Panc1 (cell line): Measurements from ENCODE around the gene TMEM132C. TPM values are rescaled to one million over a fixed set of nuclear protein-coding genes. Genes with fewer than 3 reads are reported as not detected.

Source experiments
- ATAC-seq: fragments of 200-7000 bp; cut with Tn5 transposase; 2 replicates; pipeline ENCODE4 v1.9.1; 2020; ENCODE audit warnings: mild to moderate bottlenecking, moderate library complexity
- BruUV-seq: library from RNA; stranded (reverse); fragments of 400-500 nt; replicated peaks from 2 replicates; lab custom pipeline; 2021; lab: Mats Ljungman, UMichigan
- CTCF ChIA-PET: fragments of 300-600 bp; sonication (Branson Sonifier 250); formaldehyde crosslinking; loops from one replicate; lab custom pipeline; 2022; ENCODE audit warnings: antibody characterized with exemption; lab: Charles Lee
- POLR2A ChIA-PET: fragments of 300-600 bp; sonication (Branson Sonifier 250); formaldehyde crosslinking; loops from one replicate; lab custom pipeline; 2022; ENCODE audit warnings: antibody characterized with exemption; lab: Charles Lee
- DNase-seq: peaks from one replicate; pipeline ENCODE4 v3.0.0-alpha.2; 2010; ENCODE audit warnings: low read depth, low spot score
- H3K27ac ChIP-seq: 2 replicates; pipeline ENCODE4 v1.5.1; 2011; ENCODE audit warnings: mild to moderate bottlenecking, low read length, inconsistent platforms
- H3K27me3 ChIP-seq: fragments of 200-500 bp; sonication (Bioruptor generic); 2 replicates; pipeline ENCODE4 v1.6.0; 2014; ENCODE audit warnings: low read length, inconsistent platforms; ENCODE audit not compliant: control insufficient read depth, insufficient read depth
- H3K36me3 ChIP-seq: fragments of 200-500 bp; sonication (Bioruptor generic); 2 replicates; pipeline ENCODE4 v1.5.1; 2014; ENCODE audit warnings: inconsistent platforms, mild to moderate bottlenecking, low read length, moderate library complexity; ENCODE audit not compliant: control insufficient read depth, insufficient read depth
- H3K4me1 ChIP-seq: 2 replicates; pipeline ENCODE4 v1.5.1; 2011; ENCODE audit warnings: inconsistent platforms, mild to moderate bottlenecking, low read length, moderate library complexity; ENCODE audit not compliant: control insufficient read depth, insufficient read depth
- H3K4me3 ChIP-seq, 2 experiments: 2 replicates each; pipeline ENCODE4 v1.5.1; 2011 to 2012; ENCODE audit warnings: low read depth in 2 of 2, low read length in 2 of 2, mild to moderate bottlenecking in 2 of 2, inconsistent platforms in 1 of 2, moderate library complexity in 1 of 2
- H3K9me3 ChIP-seq: fragments of 200-500 bp; sonication (Bioruptor generic); 2 replicates; pipeline ENCODE4 v1.5.1; 2014; ENCODE audit warnings: low read depth, mild to moderate bottlenecking, inconsistent platforms, low read length, moderate library complexity; ENCODE audit not compliant: control insufficient read depth, insufficient read depth
- POLR2AphosphoS5 ChIP-seq: IDR thresholded peaks from 2 replicates; pipeline ENCODE4 v1.6.1; 2012; ENCODE audit warnings: mild to moderate bottlenecking, low read depth, low read length, moderate library complexity
- SIN3A ChIP-seq: IDR thresholded peaks from 2 replicates; pipeline ENCODE4 v1.6.1; 2012; ENCODE audit warnings: low read depth, mild to moderate bottlenecking, low read length, moderate library complexity, borderline replicate concordance; ENCODE audit not compliant: insufficient read depth
- TCF7L2 ChIP-seq: IDR thresholded peaks from 2 replicates; pipeline ENCODE4 v1.6.1; 2011; ENCODE audit warnings: mild to moderate bottlenecking, low read depth, low read length, inconsistent platforms
- in situ Hi-C: cut with HindIII; loops from 2 replicates; pipeline ENCODE4 v1.10.0; 2016; ENCODE audit warnings: low sequenced_read_pairs, low pct_unique_long_range_greater_than_20kb
- intact Hi-C: fragments of 100-400 bp; cut with micrococcal nuclease; formaldehyde crosslinking; loops from one replicate; pipeline ENCODE4 v1.10.0; 2022; ENCODE audit not compliant: unreplicated experiment
- total RNA-seq: library from RNA; stranded (reverse); gene quantifications from one replicate; pipeline ENCODE4 v1.2.1, GENCODE V29; 2021; ENCODE audit not compliant: unreplicated experiment
- TF ChIP-seq, protein P1 (sequence below): fragments of 450-650 bp; IDR thresholded peaks from 2 replicates; pipeline ENCODE4 v1.5.1; 2017; ENCODE audit warnings: mild to moderate bottlenecking
- TF ChIP-seq, protein P2 (sequence below), 2 experiments: IDR thresholded peaks; 2 replicates each; pipeline ENCODE4 v1.6.1; 2011 to 2012; ENCODE audit warnings: low read depth in 2 of 2, control low read depth in 1 of 2, low read length in 1 of 2, mild to moderate bottlenecking in 1 of 2, moderate library complexity in 1 of 2; ENCODE audit not compliant: insufficient read depth in 1 of 2

Gene TMEM132C
- total RNA-seq, 1 experiment from 2014 or later, result not detected

- DNase-seq (no peak), ATAC-seq (no peak)
- POLR2A ChIA-PET, result no interaction called here
- Histone ChIP-seq H3K4me1 (no peaks in the 10 kb centered on the region), H3K9me3 (no peaks in the 10 kb centered on the region), H3K27ac (no peak overlapping the region), H3K4me3 (no peak overlapping the region), H3K36me3 (no peaks in the 10 kb centered on the region), H3K27me3 (no peaks in the 10 kb centered on the region)
- CTCF ChIA-PET, result no interaction called here
- BruUV-seq, result no TSS peak
- intact Hi-C loops (no loop called here), in situ Hi-C loops (no loop called here)
- TF ChIP-seq SIN3A, result no peak
- TF ChIP-seq, protein P1, sequence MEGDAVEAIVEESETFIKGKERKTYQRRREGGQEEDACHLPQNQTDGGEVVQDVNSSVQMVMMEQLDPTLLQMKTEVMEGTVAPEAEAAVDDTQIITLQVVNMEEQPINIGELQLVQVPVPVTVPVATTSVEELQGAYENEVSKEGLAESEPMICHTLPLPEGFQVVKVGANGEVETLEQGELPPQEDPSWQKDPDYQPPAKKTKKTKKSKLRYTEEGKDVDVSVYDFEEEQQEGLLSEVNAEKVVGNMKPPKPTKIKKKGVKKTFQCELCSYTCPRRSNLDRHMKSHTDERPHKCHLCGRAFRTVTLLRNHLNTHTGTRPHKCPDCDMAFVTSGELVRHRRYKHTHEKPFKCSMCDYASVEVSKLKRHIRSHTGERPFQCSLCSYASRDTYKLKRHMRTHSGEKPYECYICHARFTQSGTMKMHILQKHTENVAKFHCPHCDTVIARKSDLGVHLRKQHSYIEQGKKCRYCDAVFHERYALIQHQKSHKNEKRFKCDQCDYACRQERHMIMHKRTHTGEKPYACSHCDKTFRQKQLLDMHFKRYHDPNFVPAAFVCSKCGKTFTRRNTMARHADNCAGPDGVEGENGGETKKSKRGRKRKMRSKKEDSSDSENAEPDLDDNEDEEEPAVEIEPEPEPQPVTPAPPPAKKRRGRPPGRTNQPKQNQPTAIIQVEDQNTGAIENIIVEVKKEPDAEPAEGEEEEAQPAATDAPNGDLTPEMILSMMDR, result no peak
- TF ChIP-seq TCF7L2, result no peak
- TF ChIP-seq, protein P2, sequence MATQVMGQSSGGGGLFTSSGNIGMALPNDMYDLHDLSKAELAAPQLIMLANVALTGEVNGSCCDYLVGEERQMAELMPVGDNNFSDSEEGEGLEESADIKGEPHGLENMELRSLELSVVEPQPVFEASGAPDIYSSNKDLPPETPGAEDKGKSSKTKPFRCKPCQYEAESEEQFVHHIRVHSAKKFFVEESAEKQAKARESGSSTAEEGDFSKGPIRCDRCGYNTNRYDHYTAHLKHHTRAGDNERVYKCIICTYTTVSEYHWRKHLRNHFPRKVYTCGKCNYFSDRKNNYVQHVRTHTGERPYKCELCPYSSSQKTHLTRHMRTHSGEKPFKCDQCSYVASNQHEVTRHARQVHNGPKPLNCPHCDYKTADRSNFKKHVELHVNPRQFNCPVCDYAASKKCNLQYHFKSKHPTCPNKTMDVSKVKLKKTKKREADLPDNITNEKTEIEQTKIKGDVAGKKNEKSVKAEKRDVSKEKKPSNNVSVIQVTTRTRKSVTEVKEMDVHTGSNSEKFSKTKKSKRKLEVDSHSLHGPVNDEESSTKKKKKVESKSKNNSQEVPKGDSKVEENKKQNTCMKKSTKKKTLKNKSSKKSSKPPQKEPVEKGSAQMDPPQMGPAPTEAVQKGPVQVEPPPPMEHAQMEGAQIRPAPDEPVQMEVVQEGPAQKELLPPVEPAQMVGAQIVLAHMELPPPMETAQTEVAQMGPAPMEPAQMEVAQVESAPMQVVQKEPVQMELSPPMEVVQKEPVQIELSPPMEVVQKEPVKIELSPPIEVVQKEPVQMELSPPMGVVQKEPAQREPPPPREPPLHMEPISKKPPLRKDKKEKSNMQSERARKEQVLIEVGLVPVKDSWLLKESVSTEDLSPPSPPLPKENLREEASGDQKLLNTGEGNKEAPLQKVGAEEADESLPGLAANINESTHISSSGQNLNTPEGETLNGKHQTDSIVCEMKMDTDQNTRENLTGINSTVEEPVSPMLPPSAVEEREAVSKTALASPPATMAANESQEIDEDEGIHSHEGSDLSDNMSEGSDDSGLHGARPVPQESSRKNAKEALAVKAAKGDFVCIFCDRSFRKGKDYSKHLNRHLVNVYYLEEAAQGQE (IDR thresholded peaks at IDR 0.05; ENCODE audit: insufficient read depth in 1 of 2, low read depth in 2 of 2, low read length in 1 of 2), result no peak
- no peak for TF ChIP-seq POLR2AphosphoS5
These were observed 470.5 kb downstream of the TMEM132C start for GRCh38 chr12:128737292-128737966.

DNA sequence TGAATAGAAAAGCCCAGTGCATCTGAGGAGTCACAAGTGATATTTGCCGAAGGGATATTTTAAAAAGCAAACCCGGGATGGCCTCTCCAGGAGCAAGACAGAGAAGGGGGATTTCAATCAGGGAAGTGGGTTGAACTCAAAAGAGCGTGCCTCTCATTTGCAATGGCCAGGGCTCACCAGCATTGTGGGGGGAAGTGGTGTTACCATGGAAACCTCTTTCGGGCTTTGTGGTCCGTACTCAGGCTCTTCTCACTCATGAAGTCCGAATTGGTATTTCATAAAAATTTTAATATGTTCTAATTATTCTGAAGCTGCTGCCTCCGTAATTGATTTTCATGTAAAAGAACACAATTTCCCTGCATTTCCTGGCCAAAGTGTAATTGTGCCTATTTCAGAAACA lies 476.9 kb downstream of the TMEM132C start:
- POLR2A ChIA-PET, result no interaction called here
- H3K27ac ChIP-seq, result no peak overlapping the region
- intact Hi-C loops, result no loop called here
- in situ Hi-C loops, result no loop called here
- CTCF ChIA-PET, result no interaction called here
- H3K4me1 ChIP-seq, result no peaks in the 10 kb centered on the region
- no peaks in the 10 kb centered on the region for H3K9me3 ChIP-seq
- no peak overlapping the region for H3K4me3 ChIP-seq
- no peak for TF ChIP-seq TCF7L2
- TF ChIP-seq, protein P2 (IDR thresholded peaks at IDR 0.05; ENCODE audit: insufficient read depth in 1 of 2, low read depth in 2 of 2, low read length in 1 of 2), result no peak
- no peak for TF ChIP-seq POLR2AphosphoS5
- no peak for TF ChIP-seq SIN3A
- TF ChIP-seq, protein P1, result no peak
- no peak for ATAC-seq
- H3K36me3 ChIP-seq, result no peaks in the 10 kb centered on the region
- no peaks in the 10 kb centered on the region for H3K27me3 ChIP-seq
- DNase-seq, result no peak
- no TSS peak for BruUV-seq
